Measurements from ENCODE around the gene ITGA4. TPM values are rescaled to one million over a fixed set of nuclear protein-coding genes. Genes with fewer than 3 reads are reported as not detected.

ITGA4 gene
- total and polyA plus RNA-seq, 9 of the 15 experiments (the other 6 are each of a cell fraction or from before 2014, with no cell fraction given) = 0.06 to 0.81 (median 0.27) TPM

- TF ChIP-seq THAP7 (CRISPR knock-in tag; IDR thresholded peaks at IDR 0.05) (no peak), ZNF280B (CRISPR knock-in tag; IDR thresholded peaks at IDR 0.05) (no peak), DACH1 (IDR thresholded peaks at IDR 0.05; ENCODE audit: partially characterized antibody) (no peak), ADNP (tag; IDR thresholded peaks at IDR 0.05) (no peak), SMC3 (conservative IDR thresholded peaks at IDR 0.05; ENCODE audit: insufficient read depth, low read depth, low read length) (no peak), NFE2 (IDR thresholded peaks at IDR 0.05; ENCODE audit: low read depth) (no peak)
- Histone ChIP-seq H3K9me3 (replicated peaks; ENCODE audit: control insufficient read depth, insufficient read depth, low read depth, low read length) (no peaks in the 10 kb centered on the region), H3K4me1 (replicated peaks in 1 of 2; ENCODE audit: control insufficient read depth in 2 of 2, insufficient read depth in 2 of 2, low read length in 2 of 2) (no peaks in the 10 kb centered on the region), H4K20me1 (replicated peaks; ENCODE audit: control insufficient read depth, insufficient read depth, low read length) (no peaks in the 10 kb centered on the region), H3K4me2 (ENCODE audit: insufficient read depth, low read length) (no peak overlapping the region), H2AFZ (ENCODE audit: low read depth, low read length) (no peak overlapping the region), H3K27me3 (ENCODE audit: control insufficient read depth in 2 of 2, insufficient read depth in 2 of 2, low read length in 2 of 2) (no peaks in the 10 kb centered on the region), H3K4me3 (no peak overlapping the region), H3K9me1 (ENCODE audit: control insufficient read depth, insufficient read depth, low read length) (no peaks in the 10 kb centered on the region), H3K79me2 (ENCODE audit: control insufficient read depth, insufficient read depth, low read length) (no peaks in the 10 kb centered on the region), H3K9ac (ENCODE audit: insufficient read depth in 1 of 2, low read depth in 2 of 2, low read length in 2 of 2) (no peak overlapping the region), H3K27ac (ENCODE audit: extremely low read depth, low read depth, low read length) (no peak overlapping the region), H3K36me3 (ENCODE audit: control insufficient read depth, insufficient read depth, low read length) (no peaks in the 10 kb centered on the region)
- ATAC-seq (no peak), DNase-seq (ENCODE audit: extremely low read depth in 1 of 4, low spot score in 3 of 4) (no peak), FAIRE-seq (no peak)
- intact Hi-C loops (cut with micrococcal nuclease) = no loop called here
- POLR2A ChIA-PET = interaction anchor here (0.6 kb wide), 1 partner anchor 261 kb away, joined by 3 read pairs; no protein-coding TSS in a partner anchor
- 4% methylated on average over 4 of the region's 4 CpGs for WGBS (ENCODE audit: insufficient coverage, low coverage, missing lambda C conversion rate)
- in situ Hi-C loops (cut with MboI) = no loop called here
- CTCF ChIA-PET (ENCODE audit: low intra/inter-chr PET ratio) = no interaction called here
- no TSS peak for BruUV-seq (replicated peaks)
Observed at GRCh38 chr2:181499231-181499630, 42.0 kb downstream of the ITGA4 start.

Data from K562 (cell line).